NCI-H82 treated with DMSO at 0.1 percent for 48 hours (cell line): Measurements from ENCODE around the gene MORN1.
"Not testable (repeated sequence)": the region's sequence is repeated elsewhere in the genome, so short reads cannot be mapped to it uniquely, and the experiment has no call there.

Experiments
- DNase-seq: peaks from one replicate; lab custom pipeline; 2025; ENCODE audit not compliant: unreplicated experiment; lab: John Stamatoyannopoulos, UW

MORN1 gene

DNA sequence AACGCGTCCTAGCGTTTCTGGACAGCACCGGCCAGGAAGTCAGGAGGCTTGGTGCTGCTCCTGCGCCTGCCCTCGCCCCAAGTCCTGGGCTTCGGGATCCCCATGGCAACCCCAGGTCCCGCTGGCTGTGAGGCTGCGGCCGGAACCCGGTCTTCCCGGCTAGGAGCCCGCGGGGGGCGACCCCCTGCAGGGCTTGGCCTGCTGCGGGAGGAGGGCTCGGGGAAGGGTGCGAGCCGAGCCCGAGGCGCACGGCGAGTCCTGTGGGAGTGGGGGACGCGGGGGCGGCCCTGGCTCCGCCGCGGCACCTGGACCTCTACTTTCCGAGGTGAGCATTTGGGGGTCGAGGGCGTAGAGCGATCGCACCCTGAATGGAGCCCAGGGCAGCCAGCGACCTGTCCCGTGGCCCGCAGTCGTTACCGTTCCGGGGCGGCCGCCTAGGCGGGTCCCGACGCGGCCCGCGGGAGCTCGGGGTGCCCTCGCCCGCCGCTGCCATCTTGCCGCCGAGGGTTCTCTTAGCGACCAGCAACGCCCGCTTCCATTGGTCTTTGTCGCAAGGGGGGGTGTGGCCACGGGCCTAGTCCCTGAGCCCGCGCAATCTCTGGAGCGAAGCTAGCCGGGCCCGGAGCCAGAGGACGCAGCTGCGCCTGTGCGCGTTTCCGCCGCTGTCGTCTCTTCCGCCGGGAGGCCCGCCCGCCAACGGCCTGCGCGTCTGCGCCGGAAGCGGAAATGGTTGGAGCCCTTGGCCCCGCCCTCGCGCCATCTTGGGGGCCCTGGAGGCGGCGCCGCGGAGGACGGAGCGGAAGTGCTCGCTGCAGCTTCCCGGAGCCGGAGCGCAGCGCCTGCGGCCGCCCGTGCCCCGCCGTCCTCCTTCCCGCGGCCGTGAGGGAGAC is at the start of gene MORN1, which contains the start of gene RER1:
Gene MORN1 (minus strand): TSS at position 514 of the 890 bp plus-strand sequence. CDS start 21 bp downstream, at position 493.
Gene RER1 (plus strand): TSS at position 801 of the 890 bp plus-strand sequence. CDS start 3,950 bp downstream, outside the sequence.
- peak; percentile 94 for DNase-seq

DNA sequence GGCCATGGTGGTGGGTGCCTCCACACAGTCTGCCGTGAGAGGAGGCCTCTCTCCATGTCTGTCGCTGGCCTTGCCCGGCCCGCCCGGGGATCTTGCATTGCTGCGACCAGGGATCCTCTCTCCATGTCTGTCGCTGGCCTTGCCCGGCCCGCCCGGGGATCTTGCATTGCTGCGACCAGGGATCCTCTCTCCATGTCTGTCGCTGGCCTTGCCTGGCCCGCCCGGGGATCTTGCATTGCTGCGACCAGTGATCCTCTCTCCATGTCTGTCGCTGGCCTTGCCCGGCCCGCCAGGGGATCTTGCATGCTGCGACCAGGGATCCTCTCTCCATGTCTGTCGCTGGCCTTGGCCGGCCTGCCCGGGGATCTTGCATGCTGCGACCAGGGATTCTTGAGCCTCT is 49.0 kb upstream of the MORN1 start:
- not testable (repeated sequence) for DNase-seq

DNA sequence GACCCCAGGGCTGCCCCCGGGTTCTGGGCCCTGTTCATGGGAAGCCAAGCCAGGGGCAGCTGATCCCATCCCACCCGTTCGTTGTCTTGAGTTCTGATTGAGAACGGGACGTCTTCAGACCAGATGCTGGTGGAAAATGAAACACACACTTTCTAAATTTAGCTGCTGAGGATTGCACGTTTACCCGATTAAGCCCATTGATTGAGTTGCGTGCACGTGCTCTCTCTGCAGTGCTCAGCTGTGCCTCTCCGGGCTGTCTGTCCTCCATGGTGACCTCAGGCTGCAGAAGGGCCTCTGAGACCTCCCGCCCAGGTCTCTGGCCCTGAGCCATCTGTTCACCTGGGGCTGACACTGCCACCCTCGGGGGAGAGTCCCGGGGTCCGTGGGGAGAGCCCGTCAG is 48.0 kb upstream of the MORN1 start:
- DNase-seq = no peak

DNA sequence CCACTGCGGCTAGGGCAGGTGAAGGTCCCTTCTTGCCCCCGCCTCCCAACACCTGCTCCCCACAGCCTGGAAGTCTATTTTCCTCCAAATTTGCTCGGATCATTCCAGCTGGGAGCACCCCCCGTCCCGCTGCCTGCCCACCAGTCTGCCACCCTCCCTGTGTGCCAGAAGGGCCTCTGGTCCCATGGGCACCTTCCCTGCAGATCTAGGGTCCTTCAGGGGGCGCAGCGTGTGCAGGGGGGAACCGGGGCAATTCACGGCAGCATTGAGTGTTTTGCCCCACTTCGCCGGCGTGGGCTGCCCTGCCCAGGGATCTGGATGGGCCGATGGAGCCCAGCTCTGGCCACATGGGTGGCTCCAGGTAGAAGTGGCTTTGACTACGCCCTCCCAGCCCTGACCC is 47.3 kb upstream of the MORN1 start:
- no peak for DNase-seq

DNA sequence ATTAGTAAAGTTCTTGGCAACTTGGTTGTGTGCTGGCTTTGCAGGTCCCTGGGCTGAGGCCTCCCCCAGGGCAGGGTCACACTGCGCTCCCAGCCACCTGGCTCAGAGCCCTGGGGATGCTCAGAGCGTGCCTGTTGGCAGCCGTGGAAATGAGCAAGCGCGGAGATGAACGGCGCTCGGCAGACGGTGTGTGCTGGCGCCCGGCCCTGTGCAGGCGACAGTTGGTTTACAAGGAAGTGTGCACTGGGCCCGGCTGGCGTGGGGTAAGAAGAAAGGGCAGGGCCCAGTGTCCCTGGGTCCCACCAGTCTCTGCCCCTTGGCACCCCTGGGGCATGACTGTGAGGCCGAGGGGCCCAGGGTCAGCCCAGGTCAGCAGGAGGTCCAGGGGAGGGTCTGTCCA is 46.7 kb upstream of the MORN1 start:
- DNase-seq = no peak

DNA sequence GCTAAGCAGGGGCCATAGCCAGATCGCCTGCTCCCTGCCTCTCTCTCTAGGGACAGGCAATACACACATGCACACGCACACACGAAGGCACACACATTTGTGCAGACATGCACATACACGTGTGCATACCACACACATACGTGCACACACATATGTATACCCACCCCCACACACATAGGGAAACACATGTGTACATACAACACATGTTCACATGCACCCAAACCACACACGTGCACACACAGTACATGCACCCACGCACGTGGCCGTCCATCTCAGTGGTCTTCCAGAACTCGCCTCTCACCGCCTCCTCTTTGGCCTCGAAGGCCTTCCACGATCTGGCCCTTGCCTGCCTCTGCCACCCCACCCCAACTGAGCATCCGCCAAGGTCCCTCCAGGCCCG is 46.3 kb upstream of the MORN1 start:
- no peak for DNase-seq

DNA sequence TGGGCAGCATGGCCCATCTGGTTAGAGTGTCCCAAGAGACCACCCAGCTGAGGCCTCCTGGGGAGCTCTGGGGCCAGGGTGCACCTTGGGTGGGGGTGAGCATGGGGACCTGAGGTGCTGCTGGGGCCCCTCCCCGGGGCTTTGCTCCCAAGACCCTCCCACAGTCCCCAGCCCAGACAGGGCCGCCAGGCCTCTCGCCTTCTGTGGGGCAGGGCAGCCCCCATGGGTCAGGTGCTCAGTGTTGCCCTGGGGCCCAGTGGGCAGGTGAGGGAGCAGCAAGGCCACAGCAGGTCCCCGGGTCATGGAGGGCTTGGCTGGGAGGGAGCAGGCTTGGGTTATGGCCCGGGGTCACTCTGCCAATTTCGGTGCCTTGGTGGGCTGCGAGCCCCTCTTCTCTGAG is 45.5 kb upstream of the MORN1 start:
- DNase-seq = no peak

DNA sequence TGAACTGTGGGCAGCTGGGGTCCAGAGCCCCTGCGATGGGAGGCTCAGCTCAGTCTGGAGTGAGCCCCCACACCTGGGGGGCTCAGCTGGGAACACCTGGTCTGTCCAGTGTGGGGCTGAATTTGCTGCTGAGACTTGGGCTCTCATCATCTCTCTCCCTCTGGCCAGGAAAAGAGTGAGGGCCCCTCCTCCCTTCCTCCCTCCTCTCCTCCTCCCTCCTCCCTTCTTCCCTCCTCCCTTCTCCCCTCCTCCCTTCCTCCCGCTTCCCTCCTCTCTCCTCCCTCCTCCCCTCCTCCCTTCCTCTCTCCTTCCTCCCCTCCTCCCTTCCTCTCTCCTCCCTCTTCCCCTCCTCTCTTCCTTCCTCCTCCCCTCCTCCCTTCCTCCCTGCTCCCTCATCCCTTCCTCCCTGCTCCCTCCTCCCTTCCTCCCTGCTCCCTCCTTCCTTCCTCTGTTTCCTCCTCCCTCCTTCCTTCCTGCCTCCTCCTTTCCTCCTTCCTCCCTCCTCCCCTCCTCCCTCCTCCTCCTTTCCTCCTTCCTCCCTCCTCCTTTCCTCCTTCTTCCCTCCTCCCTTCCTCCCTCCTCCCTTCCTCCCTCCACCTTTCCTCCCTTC is 44.5 kb upstream of the MORN1 start:
- no peak for DNase-seq

DNA sequence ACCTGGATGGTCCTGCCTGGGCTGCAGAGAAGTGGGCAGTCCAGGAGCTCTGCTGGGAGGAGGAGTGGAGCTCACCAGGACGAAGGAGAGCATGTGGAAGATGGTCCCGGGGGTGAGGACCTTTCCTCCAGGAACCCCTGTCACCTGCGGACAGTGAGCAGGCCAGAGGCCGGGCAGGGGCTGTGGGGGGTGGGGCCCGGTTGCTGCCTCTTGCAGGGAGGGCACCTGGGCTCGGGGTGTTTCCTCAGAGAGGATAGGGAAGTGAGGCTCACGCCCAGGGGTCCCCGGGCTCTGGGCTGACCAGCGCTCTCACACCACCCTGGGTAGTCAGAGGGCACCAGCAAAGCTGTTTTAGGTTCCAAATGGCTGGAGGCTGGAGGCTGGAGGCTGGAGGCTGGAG is 43.7 kb upstream of the MORN1 start:
- no peak for DNase-seq

DNA sequence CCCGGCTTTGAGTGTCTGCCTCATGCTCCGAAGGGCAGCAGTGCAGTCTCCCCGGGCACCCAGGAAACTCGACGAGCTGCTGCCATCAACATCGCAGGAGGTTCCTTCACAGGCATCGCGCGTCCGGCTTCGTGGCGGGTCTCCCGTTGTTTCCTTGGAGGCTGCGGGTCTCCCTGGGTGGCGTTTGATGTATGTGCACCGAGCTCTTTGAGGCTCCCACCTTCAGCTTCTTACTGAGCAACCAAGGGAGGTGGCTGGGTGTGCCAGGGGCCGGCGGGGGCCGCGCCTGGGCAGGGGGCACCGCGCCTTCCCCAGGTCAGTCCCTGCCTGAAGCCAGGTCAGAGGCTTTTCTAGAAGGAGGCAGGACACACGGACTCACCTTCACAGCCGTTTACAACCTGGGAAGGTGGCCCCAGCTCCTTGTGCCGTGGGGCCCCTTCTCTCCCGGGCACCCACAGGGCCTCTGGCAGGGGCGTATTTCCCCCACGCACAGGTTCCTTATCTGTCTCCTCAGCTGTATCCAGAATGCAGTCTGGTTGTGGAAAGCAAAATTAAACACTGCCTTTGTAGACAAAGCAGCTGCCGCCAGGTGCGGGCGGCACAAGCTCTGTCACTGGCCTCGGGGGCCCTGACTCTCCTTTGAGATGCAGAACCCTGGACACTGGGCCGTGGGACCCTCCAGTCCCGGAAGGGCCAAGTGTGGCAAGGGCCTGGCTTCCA is 42.7 kb upstream of the MORN1 start:
- no peak for DNase-seq

DNA sequence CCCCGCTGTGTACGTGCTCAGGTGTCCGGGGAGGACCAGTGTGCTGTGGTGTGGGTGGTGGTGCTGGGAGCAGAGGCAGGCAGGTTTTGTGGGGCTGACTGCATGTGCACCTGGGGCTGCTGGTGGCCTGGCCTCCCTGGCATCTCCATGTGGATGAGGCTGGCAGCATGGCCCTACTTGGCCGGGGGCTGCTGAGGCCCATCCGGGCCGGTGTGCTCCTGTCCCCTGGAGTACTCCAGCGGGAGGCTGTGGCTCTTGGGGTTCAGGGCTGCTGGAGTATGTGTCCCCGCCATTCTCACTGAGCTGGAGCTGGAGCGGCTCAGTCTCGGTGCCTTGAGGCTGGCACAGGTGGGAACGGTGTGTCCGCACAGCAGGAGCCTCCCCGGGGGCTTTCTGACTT is 41.8 kb upstream of the MORN1 start:
- no peak for DNase-seq

DNA sequence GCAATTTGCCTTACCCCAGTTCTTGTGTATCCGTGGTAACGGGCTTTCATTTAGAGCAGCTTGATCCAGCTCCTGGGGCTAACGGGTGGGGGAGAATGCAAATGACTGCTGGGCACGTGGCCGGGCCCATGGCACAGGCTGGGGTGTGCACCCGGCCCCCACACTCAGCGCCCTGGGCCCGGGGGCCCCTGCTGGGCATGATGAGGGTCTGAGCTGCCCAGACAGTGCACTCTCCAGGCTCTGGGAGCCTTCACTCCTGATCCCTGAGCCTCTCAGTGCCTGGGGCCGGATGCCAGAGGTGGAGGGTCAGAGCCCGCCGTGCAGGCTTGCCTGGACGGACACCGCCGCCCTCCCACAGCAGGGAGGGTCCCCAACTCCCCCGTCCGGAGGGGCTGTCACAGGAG is 41.1 kb upstream of the MORN1 start:
- no peak for DNase-seq

DNA sequence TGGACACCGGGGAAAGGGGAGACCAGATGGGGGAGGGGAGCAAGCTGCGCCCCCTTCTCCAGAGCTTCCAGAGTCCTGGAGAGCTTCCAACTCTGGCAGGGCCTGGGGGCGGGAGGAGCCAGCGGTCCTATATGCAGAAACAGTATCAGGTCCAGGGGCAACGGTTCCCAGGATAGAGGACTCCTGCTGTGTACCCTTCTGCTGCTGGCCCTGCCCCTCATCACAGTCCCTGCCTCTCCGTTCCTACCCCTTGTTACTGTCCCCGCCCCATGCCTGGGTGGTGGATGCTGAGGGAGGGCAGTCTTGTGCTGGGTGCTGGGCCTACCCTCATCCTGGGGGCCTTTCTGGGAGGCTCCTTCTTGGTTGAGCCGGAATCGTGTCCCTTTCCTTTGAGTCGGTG is 40.2 kb upstream of the MORN1 start:
- no peak for DNase-seq

DNA sequence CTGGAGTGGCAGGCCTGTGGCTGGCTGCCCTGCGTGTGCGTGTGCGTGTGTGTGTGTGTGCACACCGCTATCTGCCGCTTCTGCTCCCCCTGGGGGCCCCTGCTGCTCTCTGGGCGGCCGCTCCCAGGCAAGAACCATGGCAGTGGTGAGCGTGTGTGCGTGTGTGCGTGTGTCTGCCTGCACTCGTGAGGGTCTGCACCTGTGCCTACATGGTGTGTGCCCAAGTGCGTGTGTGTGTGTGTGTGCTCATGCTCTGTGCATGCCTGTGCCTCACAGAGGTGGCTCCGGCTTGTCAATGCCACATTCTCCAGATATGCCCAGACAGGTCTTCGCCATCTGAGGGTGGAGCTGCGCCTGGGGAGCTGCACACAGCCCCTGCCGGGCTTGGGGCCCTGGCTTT is 39.7 kb upstream of the MORN1 start:
- no peak for DNase-seq

DNA sequence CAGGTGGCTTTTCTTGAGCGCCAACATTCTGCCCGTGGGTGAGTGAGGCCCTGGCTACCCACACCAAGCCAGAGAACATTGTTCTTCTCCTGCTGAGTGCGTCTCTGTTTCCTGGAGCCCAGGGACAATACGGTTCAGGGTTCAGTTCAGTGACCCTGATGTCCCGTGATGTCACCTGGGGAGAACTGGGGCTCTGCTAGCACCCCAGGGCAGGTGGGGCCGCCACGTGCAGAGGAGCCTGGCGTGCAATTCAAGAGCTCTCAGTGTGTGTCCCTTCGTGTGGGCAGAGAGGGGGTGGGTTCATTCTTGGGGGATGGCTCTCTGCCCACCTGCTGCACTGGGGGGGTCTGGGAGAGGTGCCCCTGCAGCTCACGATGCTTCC is 39.2 kb upstream of the MORN1 start:
- DNase-seq = no peak

DNA sequence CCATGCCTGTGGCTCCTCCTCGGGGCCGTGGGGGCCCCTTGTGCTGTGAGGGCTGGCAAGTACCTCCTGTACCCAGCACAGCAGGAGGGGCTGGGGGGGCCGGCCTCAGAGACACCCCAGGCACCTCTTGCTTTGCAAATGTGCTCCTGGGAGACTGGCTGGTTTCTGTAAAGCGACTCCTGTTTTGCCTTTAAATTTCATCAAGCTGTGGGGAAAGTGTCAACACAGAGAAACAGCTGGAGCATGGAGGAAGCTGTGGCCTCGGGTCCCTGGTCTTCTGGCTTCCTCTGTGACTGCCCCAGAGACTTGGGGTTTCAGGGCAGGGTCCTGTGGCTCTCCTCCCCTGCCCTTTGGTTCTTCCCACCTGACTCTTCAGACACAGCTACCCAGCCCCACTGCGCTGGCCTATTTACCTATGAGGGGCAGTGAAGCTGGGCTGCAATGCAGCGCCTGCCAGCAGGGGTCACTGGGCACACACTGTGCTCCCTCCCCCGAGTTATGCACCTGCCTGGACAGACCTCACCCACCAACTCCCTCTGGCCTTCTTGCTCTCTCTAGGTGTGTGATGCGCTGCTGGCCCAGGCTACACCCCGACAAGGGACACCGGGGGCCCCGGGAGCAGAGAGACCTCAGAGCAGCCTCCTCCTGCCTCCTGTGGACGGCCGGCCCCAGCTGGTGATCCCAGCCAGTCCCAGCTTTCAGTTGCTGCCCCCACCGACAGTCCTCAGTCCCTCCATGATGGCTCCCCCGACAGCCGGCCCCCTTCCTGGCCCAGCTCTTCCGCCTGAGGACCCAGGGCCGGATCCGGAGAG is 38.6 kb upstream of the MORN1 start:
- DNase-seq = no peak

DNA sequence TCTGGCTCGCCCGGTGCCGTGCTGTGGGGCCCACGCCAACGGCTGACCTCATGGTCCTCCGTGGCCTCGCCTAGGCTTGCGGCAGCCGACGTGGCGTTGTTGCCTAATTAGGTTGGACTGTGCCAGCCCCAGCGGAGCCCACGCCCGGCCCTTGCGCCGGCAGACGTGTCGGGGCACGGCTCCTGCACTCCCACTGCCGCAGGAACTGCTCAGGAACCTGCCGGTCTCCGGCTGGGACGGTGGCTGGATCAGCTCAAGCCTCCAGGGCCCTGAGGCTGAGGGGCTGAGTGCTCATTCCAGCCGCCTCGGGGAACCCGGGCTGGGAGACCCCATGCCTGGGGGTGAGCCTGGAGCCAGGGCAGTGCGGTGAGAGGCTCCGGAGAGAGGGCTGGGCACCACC is 37.1 kb upstream of the MORN1 start:
- DNase-seq = no peak

DNA sequence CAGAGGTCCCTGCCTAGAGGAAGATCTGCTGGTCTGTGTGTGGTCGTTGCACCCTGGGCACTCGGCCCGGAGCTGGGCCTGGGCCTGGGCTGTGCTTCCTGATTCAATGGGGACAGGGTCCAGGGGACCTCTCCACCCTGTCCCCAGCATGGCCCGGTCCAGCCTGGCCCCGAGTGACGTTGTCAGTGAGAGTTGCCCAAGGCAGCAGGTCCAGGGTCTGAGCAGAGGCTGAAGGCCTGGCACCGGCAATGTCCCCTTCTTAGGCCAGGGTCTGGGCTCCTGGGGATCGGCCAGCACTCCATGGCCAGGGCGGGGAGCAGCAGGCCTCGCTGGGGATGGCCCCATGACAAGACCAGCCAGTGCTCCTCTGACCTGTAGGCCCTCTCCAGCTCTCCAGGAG is 36.6 kb upstream of the MORN1 start:
- no peak for DNase-seq

DNA sequence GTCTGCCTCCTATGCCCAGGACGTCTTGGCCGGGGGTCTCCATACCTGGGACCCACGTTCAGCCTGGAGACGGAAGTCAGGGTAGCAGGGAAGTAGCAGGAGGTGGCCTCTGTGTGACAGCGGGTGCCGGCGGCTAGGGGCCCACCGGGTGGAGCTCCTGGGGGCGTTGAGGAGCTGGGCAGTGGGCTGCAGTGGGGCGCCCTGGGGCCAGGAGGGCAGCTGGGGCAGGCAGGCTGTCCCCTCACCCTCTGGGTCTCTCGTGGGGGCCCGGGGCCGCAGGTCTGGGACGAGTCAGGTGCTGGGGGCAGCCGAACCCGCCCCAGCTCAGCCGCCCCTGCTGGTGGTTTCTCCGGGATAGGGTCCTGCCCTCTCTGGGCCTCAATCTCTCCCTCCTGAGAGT is 35.7 kb upstream of the MORN1 start:
- DNase-seq = no peak

DNA sequence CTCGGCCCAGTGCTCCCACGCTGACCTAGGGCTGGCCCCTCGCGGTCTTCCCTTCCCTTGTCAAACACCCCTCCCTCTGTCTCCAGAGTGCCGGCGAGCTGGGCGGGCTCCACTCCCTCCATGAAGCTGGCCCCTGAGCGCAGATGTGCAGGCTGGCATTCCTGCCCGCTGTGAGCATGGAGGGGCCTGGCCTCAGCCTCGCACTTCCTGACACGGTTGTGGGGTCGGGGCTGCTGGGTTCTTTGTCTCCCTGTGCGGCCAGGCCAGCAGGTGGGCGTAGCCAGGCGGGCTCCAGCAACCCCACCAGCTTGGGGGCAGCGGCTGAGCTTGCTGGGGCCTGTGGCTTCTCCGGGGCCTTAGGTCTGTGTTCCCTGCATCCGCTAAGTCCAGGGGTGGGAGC is 35.2 kb upstream of the MORN1 start:
- no peak for DNase-seq

DNA sequence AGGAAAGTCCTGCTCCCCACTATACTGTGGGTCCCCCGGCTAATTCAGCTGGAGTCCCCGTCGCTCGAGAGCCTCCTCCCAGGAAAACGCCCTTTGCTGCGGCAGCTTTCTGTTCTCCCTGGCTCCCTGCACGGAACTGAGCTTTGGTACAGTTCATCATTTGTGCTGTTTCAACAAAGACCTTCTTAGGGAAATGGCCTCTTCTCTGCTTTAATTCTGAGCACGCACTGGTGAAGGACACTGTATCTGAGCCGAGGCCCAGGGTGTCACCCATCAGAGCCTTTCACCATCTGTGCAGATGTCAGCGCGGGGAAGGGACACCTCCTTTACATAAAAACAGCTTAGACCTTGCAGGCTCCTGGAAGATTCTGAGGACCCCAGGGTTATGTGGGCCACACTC is 34.5 kb upstream of the MORN1 start:
- DNase-seq = no peak
